GM20431 (cell line): Measurements from ENCODE around the gene SERPINA3.
"Not testable (repeated sequence)": the region's sequence is repeated elsewhere in the genome, so short reads cannot be mapped to it uniquely, and the experiment has no call there.

Experiments
- in situ Hi-C: fragments of 300-500 bp; cut with MseI, MboI; formaldehyde crosslinking; loops from one replicate; pipeline ENCODE4 v1.15.0; 2020; ENCODE audit warnings: low sequenced_read_pairs; ENCODE audit not compliant: unreplicated experiment

Gene SERPINA3

DNA sequence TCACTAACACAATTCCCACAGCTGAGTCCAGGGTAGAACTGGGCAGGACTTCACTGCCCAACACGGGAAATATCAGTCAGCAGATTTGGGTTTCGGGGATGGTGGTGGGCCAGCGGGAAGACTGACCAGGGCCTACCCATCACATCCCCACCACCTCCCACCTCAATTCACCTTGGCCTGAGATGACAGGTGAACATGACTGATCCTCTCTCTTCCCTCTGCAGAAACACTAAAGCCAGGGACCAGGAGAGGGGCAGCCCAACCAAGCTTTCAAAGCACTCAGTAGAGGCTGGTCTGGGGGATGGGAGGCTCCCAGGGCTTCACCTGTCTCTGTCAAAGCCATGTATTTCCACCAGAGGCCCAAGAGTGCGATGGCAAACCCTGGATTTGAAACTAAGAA is 28.6 kb upstream of the SERPINA3 start:
- in situ Hi-C loops = no loop called here

DNA sequence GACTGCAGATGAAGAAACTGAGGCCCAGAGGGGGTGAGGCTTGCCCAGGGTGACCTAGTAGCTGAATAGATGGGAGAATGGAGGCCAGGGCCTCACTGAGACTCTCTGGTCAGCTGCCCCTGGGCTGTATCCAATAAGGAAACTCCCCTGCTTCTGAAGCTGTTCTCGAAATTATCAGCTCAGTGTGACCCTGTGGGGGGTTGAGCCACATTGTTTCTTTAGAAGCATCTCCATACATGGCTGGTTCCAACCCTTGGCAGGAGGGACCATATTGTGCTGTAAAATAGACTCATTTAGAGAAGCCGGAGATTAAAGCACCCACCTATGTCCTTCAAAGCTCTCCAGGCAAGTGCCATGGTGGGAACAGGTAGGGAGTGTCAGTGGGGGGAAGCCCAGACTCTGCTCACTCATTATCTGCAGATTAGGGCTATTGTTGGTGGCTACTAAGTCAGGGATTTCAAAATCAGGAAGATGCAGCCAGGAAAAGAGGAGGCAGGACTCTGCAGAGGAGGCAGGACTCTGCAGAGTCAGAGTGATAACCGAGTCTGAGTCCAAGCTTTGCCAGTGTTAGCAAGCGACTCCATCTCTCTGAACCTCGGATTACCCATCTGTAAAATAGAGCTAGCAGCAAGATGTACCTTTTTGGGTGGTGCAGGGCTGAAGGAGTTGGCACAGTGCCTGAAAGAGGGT is 27.5 kb upstream of the SERPINA3 start:
- in situ Hi-C loops = no loop called here

- in situ Hi-C loops = no loop called here
Measured at GRCh38 chr14:94586635-94587034, 25.6 kb upstream of the SERPINA3 start.

DNA sequence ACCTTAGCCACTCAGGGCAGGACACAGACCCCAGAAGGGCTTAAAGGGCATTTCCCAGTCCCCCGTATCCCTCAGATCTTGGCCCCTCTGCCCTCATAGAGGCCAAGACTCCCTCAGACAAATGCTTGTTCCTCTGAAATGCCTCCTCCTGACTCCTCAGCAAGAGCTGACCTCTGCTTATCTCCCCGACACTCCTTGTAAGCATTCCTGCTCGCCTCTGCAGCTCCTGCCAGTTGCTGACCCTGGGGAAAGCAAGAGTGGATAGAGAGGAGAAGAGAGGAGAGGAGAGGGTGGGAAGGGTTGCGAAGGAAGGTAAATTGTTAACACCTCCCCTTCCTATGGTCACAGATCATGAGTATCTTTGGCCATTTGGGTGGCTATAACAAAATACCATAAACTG is 23.9 kb upstream of the SERPINA3 start:
- in situ Hi-C loops = no loop called here

- in situ Hi-C loops = no loop called here
Measured at GRCh38 chr14:94591073-94591472, 21.1 kb upstream of the SERPINA3 start.

DNA sequence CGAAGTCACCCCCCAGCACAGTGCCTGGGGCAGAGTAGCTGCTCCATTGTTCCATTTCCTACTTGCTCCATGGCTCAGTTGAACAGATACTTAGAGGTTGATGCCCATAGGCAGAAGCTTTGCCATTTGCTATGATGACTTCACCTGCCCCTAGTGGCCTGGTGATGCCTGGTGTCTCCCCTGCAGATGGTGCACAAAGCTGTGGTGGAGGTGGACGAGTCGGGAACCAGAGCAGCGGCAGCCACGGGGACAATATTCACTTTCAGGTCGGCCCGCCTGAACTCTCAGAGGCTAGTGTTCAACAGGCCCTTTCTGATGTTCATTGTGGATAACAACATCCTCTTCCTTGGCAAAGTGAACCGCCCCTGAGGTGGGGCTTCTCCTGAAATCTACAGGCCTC is 20.3 kb upstream of the SERPINA3 start:
- in situ Hi-C loops = no loop called here

DNA sequence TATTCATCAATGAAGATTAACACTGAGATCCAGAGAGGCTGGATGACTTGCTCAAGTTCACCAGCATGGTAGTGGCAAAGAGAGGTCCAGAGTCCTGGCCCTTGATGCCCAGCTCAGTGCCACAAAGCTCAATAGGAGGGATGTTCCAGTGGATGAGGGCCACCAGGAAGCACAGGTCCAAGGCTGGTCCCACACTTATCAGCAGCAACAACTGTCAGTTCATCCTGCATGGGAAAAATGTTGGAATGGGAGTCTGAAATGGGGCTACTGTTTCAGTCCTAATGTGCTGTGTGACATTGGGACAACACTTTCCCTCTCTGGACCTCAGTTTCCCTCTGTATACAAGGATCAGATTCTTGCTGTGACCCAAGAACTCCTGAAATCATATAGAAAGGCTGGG is 19.7 kb upstream of the SERPINA3 start:
- in situ Hi-C loops = no loop called here

DNA sequence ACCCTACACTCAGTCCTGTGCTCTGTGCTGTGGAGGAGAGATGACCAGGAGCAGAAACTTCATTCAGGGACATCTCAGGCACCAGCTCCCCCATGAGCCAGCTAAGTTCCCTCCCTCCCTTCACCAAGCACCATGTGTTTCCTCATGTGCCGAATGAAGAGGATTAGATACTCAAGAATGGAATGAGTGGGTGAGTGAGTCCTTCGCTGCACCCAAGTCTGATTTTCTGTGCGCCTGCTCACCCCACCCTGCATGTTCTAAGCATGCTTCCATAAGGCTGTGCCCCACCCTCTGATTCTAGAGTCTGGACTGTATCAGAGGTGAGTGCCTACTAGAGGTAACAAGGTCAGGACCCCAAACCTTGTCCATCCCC is 18.8 kb upstream of the SERPINA3 start:
- in situ Hi-C loops = no loop called here

GRCh38 chr14:94593749-94594431 is 18.3 kb upstream of the SERPINA3 start:
- in situ Hi-C loops = no loop called here

DNA sequence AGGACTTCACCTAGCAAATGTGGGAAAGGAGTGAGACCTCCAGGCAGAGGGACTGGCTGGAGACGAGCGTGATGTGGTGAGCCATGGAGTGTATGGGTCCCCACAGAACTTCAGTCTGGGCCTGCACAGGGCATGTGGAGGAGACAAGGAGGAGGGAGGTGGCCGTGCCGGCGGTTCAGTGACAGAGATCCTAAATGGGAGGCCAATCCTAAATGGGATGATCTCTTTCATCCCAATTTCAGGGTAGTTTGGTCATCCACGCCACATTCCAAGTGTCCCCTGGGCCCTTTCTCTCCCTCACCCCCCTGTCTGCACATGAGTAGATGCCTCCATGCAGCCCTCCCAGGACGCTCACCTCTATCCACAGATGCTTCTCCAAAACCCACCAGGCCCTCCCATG is 17.8 kb upstream of the SERPINA3 start:
- in situ Hi-C loops = no loop called here

GRCh38 chr14:94595912-94596311 is 16.3 kb upstream of the SERPINA3 start:
- in situ Hi-C loops = no loop called here

DNA sequence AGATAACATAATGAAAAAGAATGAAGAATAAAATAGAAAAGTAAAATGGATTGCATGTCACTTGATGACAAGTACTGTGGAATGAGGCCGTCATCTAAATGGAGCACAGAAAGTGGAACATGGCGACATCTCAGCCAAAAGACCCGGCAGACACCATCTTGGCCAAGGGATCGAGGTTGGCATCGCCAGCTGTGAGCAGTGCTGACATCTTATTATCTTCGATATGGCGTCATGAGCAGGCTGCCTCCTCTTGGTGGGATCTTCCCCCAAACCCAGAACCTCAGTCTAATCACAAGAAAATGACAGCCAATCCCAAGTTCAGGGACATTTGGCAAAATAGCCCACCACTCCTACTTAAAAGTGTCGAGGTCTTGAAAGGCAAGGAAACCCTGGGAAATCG is 15.8 kb upstream of the SERPINA3 start:
- in situ Hi-C loops = no loop called here

DNA sequence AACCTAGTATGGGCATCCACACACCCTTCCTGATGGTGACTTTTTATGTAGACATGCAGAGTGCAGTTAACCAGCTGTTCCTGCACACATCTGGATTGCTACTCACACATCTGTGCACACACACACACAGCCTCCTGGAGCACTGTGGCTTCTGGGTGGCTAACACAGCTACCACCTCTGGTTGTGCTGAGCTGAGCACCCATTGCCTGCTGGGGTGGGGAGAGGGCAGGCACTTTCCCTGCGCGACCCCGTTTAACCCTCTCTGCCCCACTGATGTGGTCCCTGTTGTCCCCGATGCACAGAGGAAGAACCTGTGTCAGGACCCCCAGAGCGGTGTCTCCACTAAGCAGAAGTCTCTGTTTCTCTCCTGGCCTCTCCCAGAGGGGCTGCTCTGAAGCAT is 14.4 kb upstream of the SERPINA3 start:
- in situ Hi-C loops = no loop called here

- in situ Hi-C loops = no loop called here
Measured at GRCh38 chr14:94598506-94598815, 13.7 kb upstream of the SERPINA3 start.

- in situ Hi-C loops = no loop called here
Measured at GRCh38 chr14:94598816-94599655, 13.2 kb upstream of the SERPINA3 start.

DNA sequence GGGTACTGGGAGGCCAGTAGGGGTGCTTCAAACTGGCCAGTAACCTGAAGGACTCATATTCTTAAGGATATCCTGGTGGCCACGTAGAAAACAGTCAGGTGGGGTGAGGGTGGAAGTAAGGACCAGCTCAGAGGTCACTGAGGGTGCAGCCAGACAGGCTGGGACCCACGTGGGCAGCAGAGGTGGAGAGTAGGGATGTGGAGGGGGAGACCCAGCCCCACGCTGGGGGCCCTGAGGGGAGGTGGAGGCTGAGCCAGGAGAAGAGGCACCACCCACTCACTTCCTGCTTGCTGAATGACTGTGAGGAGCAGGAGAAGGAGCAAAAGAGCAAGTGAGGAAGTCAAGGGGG is 12.6 kb upstream of the SERPINA3 start:
- in situ Hi-C loops = no loop called here

GRCh38 chr14:94600148-94600545 is 12.0 kb upstream of the SERPINA3 start:
- in situ Hi-C loops = no loop called here

DNA sequence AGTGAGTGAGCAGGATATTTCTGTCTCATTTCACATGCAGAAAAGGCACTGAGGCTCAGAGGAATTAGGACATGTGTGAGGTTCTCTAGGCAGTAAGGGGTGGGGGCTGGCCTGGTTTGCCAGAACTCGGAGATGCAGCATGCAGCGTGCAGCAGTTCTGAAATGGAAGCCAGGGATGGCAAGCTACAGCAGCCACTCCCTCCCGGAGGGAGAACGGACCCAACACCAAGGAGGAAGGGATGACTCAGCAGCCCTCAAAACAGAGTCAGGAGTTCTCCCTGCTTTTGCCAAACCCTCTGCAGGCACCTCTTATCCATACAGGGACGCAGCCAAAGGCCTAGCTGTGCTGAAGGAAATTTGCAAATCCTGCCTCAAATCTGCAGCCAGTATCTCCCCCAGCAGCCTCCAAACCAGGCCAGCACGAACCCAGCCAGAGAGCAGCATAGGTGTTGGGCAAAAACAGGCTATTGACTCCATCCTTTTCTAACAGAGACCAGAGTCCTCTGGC is 10.3 kb upstream of the SERPINA3 start:
- in situ Hi-C loops = no loop called here

DNA sequence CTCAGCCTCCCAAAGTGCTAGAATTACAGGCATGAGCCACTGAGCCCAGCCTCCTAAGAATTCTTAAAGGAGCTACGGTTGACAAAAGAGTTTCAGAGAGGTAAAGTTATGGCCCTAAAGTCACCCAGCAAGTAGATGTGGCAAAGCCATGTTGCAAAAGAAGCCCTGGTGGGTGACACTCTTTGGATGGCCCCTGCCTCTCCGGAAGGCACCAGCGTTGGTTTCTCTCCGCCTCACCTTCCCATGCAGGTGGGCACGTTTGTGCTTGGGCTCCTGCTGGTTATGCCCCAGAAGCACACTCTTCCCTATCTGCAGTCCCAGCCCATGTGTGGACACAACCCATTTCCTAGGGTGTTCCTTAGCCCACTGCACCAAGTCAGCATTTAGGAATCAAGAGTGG is 9.5 kb upstream of the SERPINA3 start:
- in situ Hi-C loops = no loop called here

DNA sequence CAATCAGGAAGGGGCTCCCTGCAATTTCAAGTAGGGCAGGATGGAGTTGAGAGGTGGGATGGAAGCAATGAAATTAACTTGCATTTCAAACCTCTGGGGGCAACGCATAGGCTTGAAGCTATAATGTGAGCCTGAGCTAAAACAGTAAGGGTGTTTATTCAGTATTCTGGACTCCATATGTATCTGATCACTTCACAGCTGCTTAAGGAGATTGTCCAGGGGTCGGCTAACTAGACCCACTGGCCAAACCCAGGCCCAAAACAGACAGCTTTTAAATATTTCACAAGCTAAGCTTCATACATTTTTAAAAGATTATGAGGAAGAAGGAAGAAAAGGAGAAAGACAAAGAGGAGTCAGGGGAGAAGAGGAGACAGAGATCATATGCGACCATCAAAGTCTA is 6.8 kb upstream of the SERPINA3 start:
- in situ Hi-C loops = no loop called here

DNA sequence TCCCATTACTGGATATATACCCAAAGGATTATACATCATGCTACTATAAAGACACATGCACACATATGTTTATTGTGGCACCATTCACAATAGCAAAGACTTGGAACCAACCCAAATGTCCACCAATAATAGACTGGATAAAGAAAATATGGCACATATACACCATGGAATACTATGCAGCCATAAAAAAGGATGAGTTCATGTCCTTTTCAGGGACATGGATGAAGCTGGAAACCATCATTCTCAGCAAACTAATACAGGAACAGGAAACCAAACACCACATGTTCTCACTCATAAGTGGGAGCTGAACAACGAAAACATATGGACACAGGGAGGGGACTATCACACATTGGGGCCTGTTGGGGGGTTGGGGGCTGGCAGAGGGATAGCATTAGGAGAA is 3.2 kb upstream of the SERPINA3 start:
- in situ Hi-C loops = not testable (repeated sequence)
